Ovary (tissue), 3 donors: ENCODE measurements around the gene UFD1.

ENCODE experiments used
- CTCF ChIP-seq, 3 donors: fragments of 450-650 bp in 2 of 3; fragments of 200-600 bp in 1 of 3; IDR thresholded peaks; one replicate each; pipeline versions ENCODE4 v1.5.1 to v1.8.0; 2016 to 2022; ENCODE audit warnings: antibody characterized with exemption in 3 of 3, mild to moderate bottlenecking in 1 of 3
- EP300 ChIP-seq: sonication (generic); formaldehyde crosslinking; IDR thresholded peaks from one replicate; pipeline ENCODE4 v1.6.1; 2017; ENCODE audit warnings: antibody characterized with exemption
- donor health status: DM: no; HTN: no; CAD: no.

GRCh38 chr22:19509191-19509590 is 30.2 kb upstream of the UFD1 start:
- TF ChIP-seq EP300 (no peak), CTCF (IDR thresholded peaks at IDR 0.05) (no peak)
